Measurements from ENCODE around the gene RPTOR.
"Not testable (repeated sequence)": the region's sequence is repeated elsewhere in the genome, so short reads cannot be mapped to it uniquely, and the experiment has no call there.

Gene RPTOR

GRCh38 chr17:80864751-80865150, 320.1 kb downstream of the RPTOR start:
- no peak for DNase-seq (ENCODE audit: low read depth)

GRCh38 chr17:80866050-80866793, 321.6 kb downstream of the RPTOR start:
- peak; percentile 30 for DNase-seq (ENCODE audit: low read depth)

GRCh38 chr17:80868022-80868609, 323.5 kb downstream of the RPTOR start:
- no peak for DNase-seq (ENCODE audit: low read depth)

- no peak for DNase-seq (ENCODE audit: low read depth)
Measured at GRCh38 chr17:80869481-80870145, 325.0 kb downstream of the RPTOR start.

GRCh38 chr17:80870401-80870800, 325.8 kb downstream of the RPTOR start:
- DNase-seq (ENCODE audit: low read depth): no peak

- DNase-seq (ENCODE audit: low read depth): no peak
Measured at GRCh38 chr17:80871341-80871740, 326.7 kb downstream of the RPTOR start.

- no peak for DNase-seq (ENCODE audit: low read depth)
Measured at GRCh38 chr17:80872001-80872500, 327.4 kb downstream of the RPTOR start.

- DNase-seq (ENCODE audit: low read depth): no peak
Measured at GRCh38 chr17:80872501-80873306, 328.1 kb downstream of the RPTOR start.

- no peak for DNase-seq (ENCODE audit: low read depth)
Measured at GRCh38 chr17:80873307-80873951, 328.8 kb downstream of the RPTOR start.

GRCh38 chr17:80874866-80875445, 330.3 kb downstream of the RPTOR start:
- no peak for DNase-seq (ENCODE audit: low read depth)

- DNase-seq (ENCODE audit: low read depth): not testable (repeated sequence)
Measured at GRCh38 chr17:80875480-80875995, 330.9 kb downstream of the RPTOR start.

- not testable (repeated sequence) for DNase-seq (ENCODE audit: low read depth)
Measured at GRCh38 chr17:80876456-80876949, 331.9 kb downstream of the RPTOR start.

GRCh38 chr17:80876950-80877728, 332.5 kb downstream of the RPTOR start:
- no peak for DNase-seq (ENCODE audit: low read depth)

GRCh38 chr17:80877729-80878303, 333.2 kb downstream of the RPTOR start:
- no peak for DNase-seq (ENCODE audit: low read depth)

GRCh38 chr17:80878876-80879722, 334.5 kb downstream of the RPTOR start:
- no peak for DNase-seq (ENCODE audit: low read depth)

GRCh38 chr17:80879723-80880647, 335.3 kb downstream of the RPTOR start:
- DNase-seq (ENCODE audit: low read depth): no peak

GRCh38 chr17:80880648-80880985, 336.0 kb downstream of the RPTOR start:
- DNase-seq (ENCODE audit: low read depth): no peak

GRCh38 chr17:80881306-80881705, 336.7 kb downstream of the RPTOR start:
- no peak for DNase-seq (ENCODE audit: low read depth)

Measured in fibroblast of the conjunctiva (primary cell).